Naive B cell (primary cell): ENCODE results near the gene SLAMF6. TPM values are rescaled to one million over a fixed set of nuclear protein-coding genes. Genes with fewer than 3 reads are reported as not detected.

Experiments
- polyA plus RNA-seq, 6 donors: library from polyadenylated mRNA; unstranded; fragments of 300-500 nt; fragmentation: Illumina TruSeq; gene quantifications; one replicate each; pipeline ENCODE4 v1.2.3, GENCODE V29; 2021; ENCODE audit warnings: low read depth in 6 of 6

The SLAMF6 gene
- polyA plus RNA-seq, 6 donors from 2014 or later = 164 to 256 (median 194) TPM

Other genes starting within 250 kb of the SLAMF6 start
- 100 to 1,000 TPM in 1 of 6 donors, 10 to 100 TPM in 5; 49.2 to 108 (median 57.9) TPM for gene PEX19, start 238.1 kb downstream of the SLAMF6 start, polyA plus RNA-seq
- gene COPA, start 180.0 kb downstream of the SLAMF6 start, polyA plus RNA-seq = 100 to 1,000 TPM; 107 to 130 (median 119) TPM
- gene NCSTN, start 179.9 kb downstream of the SLAMF6 start, polyA plus RNA-seq = 100 to 1,000 TPM in 1 of 6 donors, 10 to 100 TPM in 5; 81.1 to 182 (median 89.3) TPM
- not detected for gene NHLH1, start 156.2 kb downstream of the SLAMF6 start, polyA plus RNA-seq
- gene VANGL2, start 122.7 kb downstream of the SLAMF6 start, polyA plus RNA-seq = under 1 TPM in 5 of 6 donors, not detected in 1; 0.05 to 0.19 (median 0.08) TPM
- 10 to 100 TPM in 5 of 6 donors, 1 to 10 TPM in 1; 8.5 to 20.6 (median 13.1) TPM for gene CD84, start 56.2 kb upstream of the SLAMF6 start, polyA plus RNA-seq
- gene SLAMF1, start 123.8 kb upstream of the SLAMF6 start, polyA plus RNA-seq = 10 to 100 TPM; 18.9 to 36.6 (median 23.0) TPM
- gene CD48, start 188.6 kb upstream of the SLAMF6 start, polyA plus RNA-seq = 100 to 1,000 TPM; 129 to 163 (median 153) TPM
- 1 to 10 TPM in 5 of 6 donors, not detected in 1; 1.2 to 5.3 (median 3.0) TPM for gene SLAMF7, start 216.0 kb upstream of the SLAMF6 start, polyA plus RNA-seq